ENCODE data around the gene FBXO11. TPM values are rescaled to one million over a fixed set of nuclear protein-coding genes. Genes with fewer than 3 reads are reported as not detected.
"Not testable (repeated sequence)": the region's sequence is repeated elsewhere in the genome, so short reads cannot be mapped to it uniquely, and the experiment has no call there.

The FBXO11 gene
- polyA plus RNA-seq, 3 donors, result 11.2 to 23.4 (median 23.0) TPM

DNA sequence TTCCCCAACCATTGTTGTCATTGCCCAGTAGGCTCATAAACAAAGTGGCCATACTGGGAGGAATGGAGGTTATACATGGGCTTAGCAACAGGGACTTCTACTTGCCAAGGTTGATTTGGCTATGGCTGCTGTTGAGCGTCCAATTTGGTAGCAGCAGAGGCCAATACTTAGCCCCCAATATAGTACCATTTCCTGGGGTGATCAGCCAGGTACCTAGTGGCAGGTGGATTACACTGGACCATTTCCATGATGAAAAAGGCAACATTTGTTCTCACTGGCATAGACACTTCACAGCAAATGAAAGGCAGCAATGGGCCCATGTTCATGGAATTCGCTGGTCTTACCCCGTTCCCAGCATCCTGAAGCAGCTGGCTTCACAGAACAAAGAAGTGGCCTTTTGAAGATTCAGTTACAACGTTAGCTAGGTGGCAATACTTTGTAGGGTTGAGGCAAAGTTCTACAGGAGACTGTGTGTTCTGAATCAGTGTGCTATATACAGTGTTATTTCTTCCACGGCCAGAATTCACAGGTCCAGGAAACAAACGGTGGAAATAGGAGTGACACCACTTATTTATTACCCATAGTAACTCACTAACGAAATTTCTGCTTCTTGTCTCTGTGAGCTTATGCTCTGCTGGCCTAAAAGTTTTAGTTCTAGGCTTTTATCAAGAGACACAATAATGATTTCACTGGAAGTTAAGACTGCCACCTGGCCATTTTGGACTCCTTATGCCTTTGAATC is 37.5 kb downstream of the FBXO11 start:
- 70 to 84% (median 72%) methylated on average over 7 of the region's 7 CpGs for WGBS, 3 donors
- H3K27ac ChIP-seq (ENCODE audit: low read depth, low read length), result no peak overlapping the region

- 3 to 4% (median 3%) methylated on average over 2 of the region's 2 CpGs for WGBS, 3 donors
- H3K27ac ChIP-seq (ENCODE audit: low read depth, low read length), result no peak overlapping the region
Measured at GRCh38 chr2:47867205-47867604, 39.1 kb downstream of the FBXO11 start.

- WGBS, 3 donors, result 30 to 65% (median 58%) methylated on average over 1 of the region's 1 CpG
- H3K27ac ChIP-seq (ENCODE audit: low read depth, low read length), result no peak overlapping the region
Measured at GRCh38 chr2:47864566-47864965, 41.7 kb downstream of the FBXO11 start.

DNA sequence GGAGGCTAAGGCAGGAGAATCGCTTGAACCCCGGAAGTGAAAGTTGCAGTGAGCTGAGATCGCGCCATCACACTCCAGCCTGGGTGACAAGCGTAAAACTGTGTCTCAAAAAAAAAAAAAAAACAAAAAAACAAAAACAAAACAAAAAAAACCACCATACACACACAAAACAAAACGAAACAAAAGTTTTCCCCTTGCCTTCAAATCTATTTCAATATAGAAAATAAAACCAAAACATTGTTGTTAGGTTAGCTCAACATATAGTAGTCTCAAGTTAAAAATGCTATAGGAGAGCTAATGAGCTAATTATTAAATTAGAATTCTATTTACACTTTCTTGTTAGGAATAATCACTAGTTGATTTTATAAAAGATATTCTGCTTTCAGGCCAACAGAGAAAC is 43.3 kb downstream of the FBXO11 start:
- 95 to 99% (median 95%) methylated on average over 6 of the region's 6 CpGs for WGBS, 3 donors
- H3K27ac ChIP-seq (ENCODE audit: low read depth, low read length), result no peak overlapping the region

GRCh38 chr2:47853067-47853777 is 53.1 kb downstream of the FBXO11 start:
- not testable (repeated sequence) for H3K27ac ChIP-seq (ENCODE audit: low read depth, low read length)
- 91% methylated on average over 8 of the region's 8 CpGs for WGBS, 3 donors

- 58 to 96% (median 93%) methylated on average over 1 of the region's 1 CpG for WGBS, 3 donors
- H3K27ac ChIP-seq (ENCODE audit: low read depth, low read length), result no peak overlapping the region
Measured at GRCh38 chr2:47850198-47850597, 56.1 kb downstream of the FBXO11 start.

- no peak overlapping the region for H3K27ac ChIP-seq (ENCODE audit: low read depth, low read length)
- WGBS, 3 donors, result 59 to 88% (median 87%) methylated on average over 2 of the region's 2 CpGs
Measured at GRCh38 chr2:47849368-47849767, 56.9 kb downstream of the FBXO11 start.

DNA sequence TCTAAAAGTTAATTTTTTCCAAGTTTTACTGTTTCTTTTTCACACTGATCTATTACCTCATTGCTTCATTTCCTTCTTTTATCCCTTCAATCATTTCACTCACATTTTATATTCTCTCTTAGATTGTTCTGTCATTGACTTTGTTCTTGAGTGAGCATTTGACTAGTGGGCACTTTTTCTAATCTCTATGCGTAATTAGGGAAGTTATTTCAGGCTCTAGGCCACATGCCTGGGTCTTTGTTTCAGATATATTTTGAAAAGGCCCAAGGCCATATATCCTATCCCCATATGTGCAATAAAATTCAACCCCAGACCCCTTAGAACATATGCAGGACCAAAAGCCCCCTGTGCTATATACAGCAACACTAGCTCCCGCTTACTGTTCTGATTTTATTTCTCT is 62.1 kb downstream of the FBXO11 start:
- no peak overlapping the region for H3K27ac ChIP-seq (ENCODE audit: low read depth, low read length)
- WGBS, 3 donors, result 83 to 87% (median 84%) methylated on average over 2 of the region's 2 CpGs

- H3K27ac ChIP-seq (ENCODE audit: low read depth, low read length), result no peak overlapping the region
- 100% methylated on average over 1 of the region's 1 CpG for WGBS, 3 donors
Measured at GRCh38 chr2:47843407-47843806, 62.9 kb downstream of the FBXO11 start.

- no peak overlapping the region for H3K27ac ChIP-seq (ENCODE audit: low read depth, low read length)
- 83 to 90% (median 88%) methylated on average over 3 of the region's 3 CpGs for WGBS, 3 donors
Measured at GRCh38 chr2:47842846-47843245, 63.5 kb downstream of the FBXO11 start.

DNA sequence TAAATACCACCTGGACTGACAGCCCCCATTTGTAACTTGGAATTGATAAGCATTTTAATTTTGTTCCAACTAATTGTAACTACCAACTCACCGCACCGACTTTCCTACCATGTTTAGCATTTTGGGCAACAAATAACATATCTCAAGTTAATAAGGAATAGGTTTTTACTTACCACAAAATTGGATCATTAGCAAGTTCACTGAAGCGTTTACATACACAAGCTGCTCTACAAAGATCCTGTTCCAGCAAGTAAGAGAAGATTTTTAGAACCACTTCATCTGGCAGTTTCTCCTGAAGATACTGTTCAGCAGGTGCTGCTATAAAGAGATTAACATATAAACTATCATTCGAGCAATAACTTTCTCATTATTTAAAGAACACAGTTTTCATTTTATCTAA is 67.6 kb downstream of the FBXO11 start:
- H3K27ac ChIP-seq (ENCODE audit: low read depth, low read length), result no peak overlapping the region
- WGBS, 3 donors, result 76 to 89% (median 86%) methylated on average over 4 of the region's 4 CpGs

DNA sequence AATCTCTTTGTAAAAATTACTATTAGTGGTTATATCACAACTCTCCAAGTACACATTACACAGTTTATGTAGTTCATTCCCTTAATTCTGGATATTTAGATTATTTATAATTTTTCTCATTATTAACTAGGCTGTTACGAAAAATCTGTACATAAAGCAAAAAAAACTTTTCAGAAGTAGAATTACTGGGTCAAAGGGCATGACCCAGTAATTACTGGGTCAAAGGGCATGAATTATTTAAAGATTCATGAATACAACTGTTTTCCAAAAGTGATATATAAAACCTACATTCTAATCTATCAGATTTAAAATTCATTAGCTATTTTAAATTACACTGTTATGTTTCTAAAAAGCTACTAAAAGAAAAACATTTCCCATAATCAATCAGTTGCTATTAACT is 68.0 kb downstream of the FBXO11 start:
- WGBS, 3 donors, result 80 to 93% (median 86%) methylated on average over 1 of the region's 1 CpG
- no peak overlapping the region for H3K27ac ChIP-seq (ENCODE audit: low read depth, low read length)

DNA sequence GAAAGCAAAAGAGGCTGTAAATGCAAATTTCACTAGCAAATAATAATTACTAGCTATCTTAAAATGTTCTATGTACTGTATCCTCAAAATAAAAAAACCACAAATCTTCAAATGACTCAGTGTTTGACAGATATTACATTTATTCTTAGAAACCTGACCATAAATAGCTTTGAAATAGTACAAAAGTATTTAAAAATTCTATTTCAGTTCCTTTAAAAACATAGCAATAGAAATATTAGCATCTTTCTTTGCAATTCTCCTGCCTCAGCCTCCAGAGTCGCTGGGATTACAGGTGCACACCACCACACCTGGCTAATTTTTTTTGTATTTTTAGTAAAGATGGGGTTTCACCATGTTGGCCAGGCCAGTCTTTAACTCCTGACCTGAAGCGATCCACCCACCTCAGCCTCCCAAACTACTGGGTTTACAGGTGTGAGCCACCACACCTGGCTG is 72.8 kb downstream of the FBXO11 start:
- 97 to 100% (median 99%) methylated on average over 2 of the region's 2 CpGs for WGBS, 3 donors
- no peak overlapping the region for H3K27ac ChIP-seq (ENCODE audit: low read depth, low read length)

- no peak overlapping the region for H3K27ac ChIP-seq (ENCODE audit: low read depth, low read length)
Measured at GRCh38 chr2:47822518-47822917, 83.8 kb downstream of the FBXO11 start.

DNA sequence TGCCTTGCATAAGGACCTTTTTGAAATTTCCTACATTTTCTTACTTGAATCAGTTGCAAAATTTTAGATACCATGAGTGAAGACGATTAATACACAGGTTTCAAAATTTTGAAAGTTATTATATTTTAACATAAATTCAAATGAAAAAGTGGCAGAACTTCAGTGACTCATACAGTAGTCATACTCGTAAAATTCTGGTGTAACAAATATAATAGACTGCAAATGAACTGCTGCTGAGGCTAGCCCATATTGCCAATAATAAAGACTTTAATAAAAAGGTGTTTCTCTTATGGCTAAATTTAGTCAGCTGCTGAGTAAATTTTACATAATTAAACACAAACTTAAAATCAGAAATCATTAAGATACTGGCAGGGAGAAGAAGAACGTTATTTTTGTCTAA is 86.5 kb downstream of the FBXO11 start:
- no peak overlapping the region for H3K27ac ChIP-seq (ENCODE audit: low read depth, low read length)
- WGBS, 3 donors, result 93 to 96% (median 94%) methylated on average over 3 of the region's 3 CpGs

GRCh38 chr2:47818777-47819176 is 87.5 kb downstream of the FBXO11 start:
- no peak overlapping the region for H3K27ac ChIP-seq (ENCODE audit: low read depth, low read length)
- 75 to 80% (median 79%) methylated on average over 2 of the region's 2 CpGs for WGBS, 3 donors

DNA sequence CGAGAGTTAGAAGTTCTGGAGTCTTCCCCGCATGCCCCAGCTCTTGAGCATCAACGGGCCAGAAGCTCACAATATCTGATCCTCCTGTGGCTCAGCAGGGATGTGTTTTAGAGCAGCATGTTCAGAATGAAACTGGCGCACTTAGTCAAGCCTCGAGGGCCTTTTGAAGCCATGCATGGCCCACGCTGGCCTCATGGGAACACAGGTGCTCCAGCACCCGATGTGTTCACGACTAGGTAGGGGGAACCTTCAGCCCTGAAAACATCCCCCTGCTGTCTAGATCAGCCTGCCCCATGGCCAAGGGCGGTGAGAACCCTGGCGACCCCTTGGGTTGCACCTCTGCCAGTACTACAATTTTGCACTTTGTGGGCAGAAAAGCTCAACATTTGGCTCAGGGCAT is 90.5 kb downstream of the FBXO11 start:
- H3K27ac ChIP-seq (ENCODE audit: low read depth, low read length), result no peak overlapping the region
- 94 to 98% (median 96%) methylated on average over 10 of the region's 10 CpGs for WGBS, 3 donors

DNA sequence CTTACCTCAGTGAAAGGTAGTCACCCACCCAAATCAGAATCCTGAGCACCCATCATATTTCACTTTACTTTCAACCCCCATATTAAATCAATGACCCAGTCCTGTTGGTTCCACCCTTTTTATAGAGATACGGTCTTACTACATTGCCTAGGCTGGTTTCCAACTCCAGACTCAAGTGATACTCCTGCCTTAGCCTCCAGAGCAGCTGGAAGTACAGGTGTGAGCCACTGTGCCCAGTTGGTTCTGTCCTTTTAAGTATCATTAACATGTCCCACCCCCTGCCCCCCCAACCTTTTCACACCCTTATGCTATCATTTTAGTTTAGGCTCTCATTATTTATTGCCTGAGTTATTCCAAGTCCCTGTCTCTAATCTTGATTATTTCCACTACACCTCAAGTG is 94.6 kb downstream of the FBXO11 start:
- no peak overlapping the region for H3K27ac ChIP-seq (ENCODE audit: low read depth, low read length)
- WGBS, 3 donors, result 86 to 90% (median 88%) methylated on average over 1 of the region's 1 CpG

GRCh38 chr2:47810850-47811249 is 95.4 kb downstream of the FBXO11 start:
- H3K27ac ChIP-seq (ENCODE audit: low read depth, low read length), result no peak overlapping the region

GRCh38 chr2:47809903-47810302 is 96.4 kb downstream of the FBXO11 start:
- WGBS, 3 donors, result 82 to 91% (median 88%) methylated on average over 2 of the region's 2 CpGs
- no peak overlapping the region for H3K27ac ChIP-seq (ENCODE audit: low read depth, low read length)

Measured in adipose tissue (tissue), 3 donors.